Stimulated activated CD4-positive, alpha-beta T cell treated with anti-CD3 and anti-CD28 coated beads, Interleukin-15, amount 100 ng/mL, for 1 hour (primary cell): ENCODE measurements around the gene CRIP2.

Source experiments
- DNase-seq, 2 donors: peaks; one replicate each; pipeline ENCODE4 v3.0.0-alpha.2; 2020; ENCODE audit warnings: low read depth in 1 of 2, low spot score in 1 of 2

The CRIP2 gene

DNA sequence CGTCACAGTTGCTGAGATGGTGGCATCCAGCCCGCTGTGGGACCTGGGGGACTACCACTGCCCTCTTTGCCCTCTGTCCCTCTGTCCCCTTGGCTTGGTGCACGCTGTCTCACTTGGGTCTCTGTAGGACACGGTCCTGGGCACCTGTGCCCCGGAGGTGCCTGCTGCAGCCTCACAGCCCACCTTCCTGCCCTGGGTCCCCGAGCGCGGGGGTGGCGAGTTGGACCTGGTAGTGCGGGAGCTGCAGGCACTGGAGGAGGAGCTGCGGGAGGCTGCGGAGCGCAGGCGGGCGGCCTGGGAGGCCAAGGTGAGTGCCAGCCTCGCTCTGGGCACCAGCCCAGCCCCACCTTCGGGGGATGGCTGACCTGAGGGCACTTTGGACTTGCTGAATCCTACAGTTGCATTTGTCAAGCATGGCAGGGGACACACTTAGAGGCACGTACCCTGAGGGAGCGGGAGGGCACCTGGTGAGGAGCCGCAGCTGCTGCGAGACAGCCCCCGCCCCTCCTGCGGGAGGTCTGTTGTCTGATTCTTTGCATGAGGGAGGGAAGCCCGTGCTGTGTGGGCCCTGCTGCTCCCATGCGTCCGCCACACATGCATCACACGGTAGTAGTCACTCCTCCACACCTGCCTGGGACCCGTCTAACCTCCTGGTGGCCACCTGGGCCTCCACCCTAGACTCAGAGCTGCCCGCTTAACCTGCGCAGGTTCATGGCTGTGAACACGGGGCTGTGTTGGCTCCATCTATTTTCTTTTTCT is 23.2 kb downstream of the CRIP2 start:
- no peak for DNase-seq

DNA sequence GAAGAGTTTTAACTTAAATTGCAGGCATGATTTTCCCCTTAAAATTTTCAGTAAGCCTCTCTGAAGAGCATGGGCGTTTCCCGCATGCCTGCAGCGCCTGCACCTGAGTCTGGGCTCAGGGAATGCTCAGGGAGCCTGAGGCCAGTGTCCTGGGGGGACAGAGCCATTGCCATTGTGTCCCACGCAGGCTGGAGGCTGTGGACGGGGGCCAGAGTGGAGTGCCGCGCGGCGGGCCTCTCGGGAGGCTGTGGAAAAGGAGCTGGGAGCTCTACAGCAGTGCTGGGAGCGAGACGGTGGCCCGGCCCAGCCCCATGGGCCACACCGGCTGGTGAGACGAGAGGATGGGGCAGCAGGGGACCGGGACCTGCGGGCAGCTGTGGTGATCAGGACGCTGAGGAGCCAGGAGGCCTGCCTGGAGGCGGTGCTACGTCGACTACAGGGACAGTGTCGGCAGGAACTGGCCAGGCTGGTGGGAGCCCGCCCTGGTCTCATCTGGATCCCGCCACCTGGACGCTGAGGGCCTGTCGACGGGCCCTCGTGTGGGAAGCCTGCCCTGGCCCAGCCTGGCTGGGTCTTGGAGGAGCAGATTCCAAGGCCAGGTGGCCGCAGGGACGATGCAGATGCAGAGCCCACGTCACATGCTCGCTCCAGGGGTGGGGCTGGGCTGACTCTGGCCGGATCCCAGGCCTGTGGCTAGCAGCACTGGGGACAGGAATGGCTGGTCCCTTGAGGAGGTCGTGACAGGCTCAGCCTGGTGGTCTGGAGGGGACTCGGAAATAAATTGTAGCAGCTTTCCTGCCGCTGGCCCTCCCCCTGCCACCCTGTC is 24.0 kb downstream of the CRIP2 start:
- DNase-seq: no peak

DNA sequence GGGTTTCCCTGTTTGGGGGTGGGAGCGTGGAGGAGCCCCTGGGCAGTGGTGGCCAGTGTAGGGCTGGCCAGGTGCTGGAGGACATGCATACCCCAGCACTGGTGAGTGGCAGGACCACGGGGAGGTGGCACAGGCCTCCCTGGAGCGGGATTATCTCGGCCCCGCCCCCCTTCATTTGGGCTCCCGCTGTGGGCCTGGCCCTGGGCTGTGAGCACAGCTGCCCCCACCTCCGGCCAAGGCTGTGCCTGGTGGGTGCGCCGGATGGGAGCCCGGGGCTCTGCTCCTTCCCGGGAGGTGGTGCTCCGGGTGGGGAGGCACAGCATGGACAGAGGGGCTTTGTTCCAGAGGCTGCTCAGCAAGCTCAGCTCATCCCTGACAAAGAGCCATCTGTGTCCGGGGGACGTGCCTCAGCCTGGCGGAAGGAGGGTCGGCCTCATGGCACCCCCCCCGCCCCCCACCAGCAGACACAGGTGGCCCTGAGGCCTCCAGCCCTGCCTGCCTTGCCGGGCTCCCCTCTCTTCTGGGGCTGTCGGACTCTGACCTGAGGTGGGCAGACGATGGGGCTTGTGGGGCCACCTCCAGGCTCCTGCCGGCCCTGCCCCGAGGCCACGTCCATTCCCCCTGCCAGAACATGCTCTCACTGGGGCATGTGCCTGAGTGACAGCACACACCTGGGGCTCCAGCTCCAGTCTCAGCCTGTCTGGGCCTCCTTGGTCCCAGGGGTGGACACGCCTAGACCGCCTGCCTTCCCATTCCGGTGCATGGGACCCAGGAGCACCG is 24.8 kb downstream of the CRIP2 start:
- no peak for DNase-seq

DNA sequence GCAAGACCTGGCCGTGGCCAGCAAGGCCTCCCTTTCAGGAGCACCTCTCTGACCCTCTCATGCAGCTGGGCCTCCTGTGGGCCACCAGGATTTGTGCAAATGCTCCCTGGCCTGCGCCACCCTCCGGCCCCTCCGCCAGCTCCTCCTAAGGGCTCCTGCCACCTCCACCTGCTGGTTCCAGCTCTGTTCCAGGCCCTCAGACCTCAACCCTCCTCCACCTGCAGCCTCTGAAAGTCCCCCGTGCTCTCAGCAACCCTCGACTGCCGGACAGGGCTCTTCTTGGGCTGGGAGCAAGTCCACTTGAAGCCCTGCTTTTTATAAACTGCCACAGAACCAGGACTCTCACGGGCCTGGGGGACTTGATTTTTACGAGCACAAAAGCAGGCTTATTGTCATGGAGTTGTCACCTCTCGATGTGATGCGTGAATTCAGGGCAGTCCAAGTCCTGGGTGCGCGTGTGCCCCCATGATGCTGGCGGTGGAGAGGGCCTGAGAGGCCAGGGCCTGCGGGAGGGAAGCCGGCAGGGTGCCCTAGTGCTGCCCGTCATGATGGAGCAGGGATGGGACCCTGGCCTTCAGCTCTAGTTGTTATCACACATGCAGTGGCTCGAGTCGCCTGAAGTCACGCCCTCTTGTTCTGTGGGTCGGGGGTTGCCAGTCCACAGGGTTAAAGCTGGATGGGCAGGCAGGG is 25.6 kb downstream of the CRIP2 start:
- DNase-seq: no peak

DNA sequence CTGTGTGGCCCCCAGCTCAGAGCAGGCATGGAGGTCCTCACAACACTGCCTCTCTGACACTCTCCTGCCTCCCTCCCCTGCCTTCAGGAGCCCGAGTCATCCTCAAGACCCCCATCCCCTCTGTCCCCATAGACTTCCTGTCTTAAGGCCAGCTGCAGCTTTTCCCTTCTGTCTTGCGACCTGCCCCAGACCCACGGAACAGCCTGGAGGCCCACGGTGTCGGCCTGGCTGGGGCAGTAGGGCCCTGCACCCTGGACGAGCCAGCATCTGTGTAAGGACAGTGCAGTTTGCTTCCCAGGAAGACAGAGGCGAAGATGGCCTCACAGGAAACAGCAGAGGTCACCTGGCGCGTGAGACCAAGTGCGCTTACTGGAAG is 26.1 kb downstream of the CRIP2 start:
- DNase-seq: no peak

DNA sequence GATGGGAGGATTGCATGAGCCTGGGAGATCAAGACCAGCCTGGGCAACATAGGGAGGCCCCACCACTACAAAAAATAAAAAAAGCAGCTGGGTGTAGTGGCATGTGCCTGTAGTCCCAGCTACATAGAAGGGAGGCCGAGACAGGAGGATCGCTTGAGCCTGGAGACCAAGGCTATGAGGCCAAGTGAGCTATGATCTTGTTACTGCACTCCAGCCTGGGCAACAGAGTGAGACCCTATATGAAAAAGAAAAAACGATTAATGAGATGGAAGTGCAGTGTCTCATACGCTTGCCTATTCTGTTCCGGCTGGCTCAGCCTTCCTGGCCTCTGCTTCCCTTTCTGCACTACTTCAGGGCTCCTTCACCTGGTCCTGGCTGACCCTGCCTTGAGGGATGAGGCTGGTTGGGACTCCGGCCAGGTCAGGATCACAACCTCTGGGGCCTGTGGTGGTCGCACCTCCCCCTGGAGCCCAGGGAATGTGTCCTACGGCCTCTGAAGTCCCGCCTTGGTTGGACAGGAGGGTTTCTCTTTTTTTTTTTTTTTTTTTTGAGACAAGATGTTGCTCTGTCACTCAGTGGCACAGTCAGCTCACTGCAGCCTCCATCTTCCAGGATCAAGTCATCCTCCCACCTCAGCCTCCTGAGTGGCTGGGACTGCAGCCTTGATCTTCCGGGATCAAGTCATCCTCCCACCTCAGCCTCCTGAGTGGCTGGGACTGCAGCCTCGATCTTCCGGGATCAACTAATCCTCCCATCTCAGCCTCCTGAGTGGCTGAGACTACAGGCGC is 27.1 kb downstream of the CRIP2 start:
- DNase-seq: no peak

DNA sequence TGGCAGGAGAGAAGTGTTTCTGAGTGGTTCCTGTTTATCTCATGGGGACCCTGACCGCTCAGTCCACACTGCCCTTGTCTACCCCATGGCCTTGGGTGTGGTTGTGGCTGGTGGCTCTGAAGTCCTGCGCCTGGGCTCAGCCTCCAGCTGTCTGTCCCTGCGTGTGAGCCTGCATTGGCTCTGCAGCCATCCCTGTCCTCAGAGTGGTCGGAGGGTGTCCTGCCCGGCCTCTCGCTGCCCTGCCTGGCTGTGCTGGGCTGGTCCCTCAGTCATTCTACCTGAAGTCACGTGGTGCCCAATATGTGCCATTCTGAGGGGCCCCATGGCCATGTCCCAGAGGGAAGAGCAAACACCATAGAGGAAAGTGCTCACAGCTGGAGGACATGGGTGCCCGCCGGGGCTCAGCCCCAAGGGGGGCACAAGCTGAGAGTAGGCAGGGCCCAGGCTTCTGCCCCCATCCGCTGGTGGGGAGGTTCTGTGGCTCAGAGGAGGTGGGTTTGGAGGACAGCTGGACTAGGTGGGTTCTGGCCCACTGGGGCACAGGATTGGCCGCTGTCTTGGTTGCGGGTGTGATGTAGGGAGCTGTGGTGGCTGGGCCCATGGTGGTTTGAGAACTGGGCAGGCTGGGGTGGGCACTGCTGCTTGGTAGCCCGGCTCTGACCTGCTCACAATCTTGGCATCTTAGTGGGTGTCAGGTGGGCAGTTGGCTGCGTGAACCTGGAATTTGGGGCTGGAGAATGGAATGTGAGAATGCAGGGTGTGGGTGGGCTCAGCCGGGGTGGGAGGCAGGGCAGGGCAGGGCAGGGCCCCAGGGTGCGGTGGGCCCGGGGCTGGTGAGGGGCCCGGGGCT is 28.1 kb downstream of the CRIP2 start:
- DNase-seq: no peak

DNA sequence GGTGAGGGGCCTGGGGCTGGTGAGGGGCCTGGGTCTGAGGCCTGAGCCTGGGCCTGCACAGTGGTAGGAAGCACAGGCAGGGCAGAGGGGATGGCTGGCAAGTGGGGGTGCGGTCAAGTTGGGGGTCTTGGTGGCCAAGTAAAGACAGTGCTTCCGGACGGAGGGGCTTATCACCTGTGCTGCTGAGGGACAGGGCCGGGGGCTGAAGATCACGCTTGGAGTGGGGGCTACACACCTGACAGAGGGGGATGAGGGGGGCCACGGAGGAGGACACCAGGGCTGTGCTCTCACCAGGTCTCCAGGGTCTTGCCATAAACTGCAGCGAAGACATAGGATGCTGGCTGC is 28.6 kb downstream of the CRIP2 start:
- no peak for DNase-seq

DNA sequence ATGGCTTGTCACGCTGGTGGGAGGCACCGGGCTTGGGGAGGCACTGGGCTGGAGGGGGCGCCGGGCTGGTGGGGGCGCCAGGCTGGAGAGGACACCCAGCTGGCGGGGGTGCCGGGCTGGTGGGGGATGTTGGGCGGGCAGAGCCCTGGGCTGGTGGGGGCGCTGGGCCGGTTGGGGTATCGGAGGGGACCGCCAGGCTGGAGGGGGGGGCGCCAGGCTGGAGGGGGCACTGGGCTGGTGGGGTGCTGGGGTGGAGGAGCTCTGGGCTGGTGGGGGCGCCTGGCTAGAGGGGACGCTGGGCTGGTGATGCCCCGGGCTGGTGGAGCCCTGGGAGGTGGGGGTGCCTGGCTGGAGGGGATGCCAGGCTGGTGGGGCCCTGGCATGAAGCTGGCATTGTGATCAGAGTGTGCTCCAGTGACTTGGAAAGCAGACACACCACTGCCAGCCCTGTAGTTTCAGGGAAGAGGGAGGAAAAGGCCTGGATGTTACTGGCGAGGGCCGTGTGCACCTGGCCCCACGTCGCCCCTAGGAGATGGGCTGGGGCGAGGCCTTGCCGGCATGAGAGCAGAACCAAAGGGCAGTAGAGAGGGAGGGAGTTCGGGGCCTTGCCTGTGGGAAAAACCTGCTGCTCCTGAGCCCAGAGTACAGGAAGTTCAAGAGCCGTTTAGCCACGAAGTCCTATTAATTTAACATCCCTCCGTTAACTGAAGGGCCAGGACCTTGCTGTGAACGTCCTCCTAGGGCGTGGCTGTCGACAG is 29.5 kb downstream of the CRIP2 start:
- DNase-seq: no peak

DNA sequence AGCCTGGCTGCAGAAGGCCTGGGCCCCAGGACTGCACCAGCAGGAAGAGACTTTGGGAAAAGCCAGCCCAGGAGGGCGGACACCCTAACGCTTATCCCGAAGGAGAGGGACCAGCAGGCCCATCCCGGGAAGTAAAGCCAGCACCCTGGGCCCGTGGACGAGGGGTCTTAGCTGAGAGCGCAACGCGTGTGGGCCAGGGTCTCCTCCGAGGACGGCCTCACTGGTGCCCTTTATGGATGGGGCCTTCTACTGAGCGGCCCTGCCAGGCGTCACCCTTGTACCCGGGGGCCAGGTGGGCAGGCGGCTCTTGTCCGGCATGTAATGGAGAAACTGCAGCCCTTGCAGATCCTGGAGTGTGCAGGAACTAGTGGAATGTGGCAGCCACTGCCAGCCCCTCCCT is 30.5 kb downstream of the CRIP2 start:
- no peak for DNase-seq

DNA sequence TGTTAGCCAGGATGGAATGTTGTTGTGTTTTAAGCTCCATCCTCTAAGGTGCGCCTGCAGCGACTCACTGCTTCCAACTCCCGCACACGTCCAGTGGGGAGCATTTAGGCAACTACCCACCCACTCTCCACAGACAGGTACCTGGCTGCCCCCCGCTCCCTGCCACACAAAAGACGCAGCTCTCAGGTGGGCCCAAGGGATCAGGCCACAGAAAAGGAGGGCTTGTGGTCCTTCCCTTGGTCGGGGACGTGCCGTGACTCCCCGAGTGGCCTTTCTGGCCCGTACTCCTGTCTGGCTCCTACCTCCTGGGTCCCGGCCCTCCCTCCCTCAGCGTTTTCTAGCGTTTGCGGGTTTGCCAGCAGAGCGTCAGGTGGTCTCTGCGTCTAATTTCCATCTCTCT is 32.6 kb downstream of the CRIP2 start:
- DNase-seq: no peak

DNA sequence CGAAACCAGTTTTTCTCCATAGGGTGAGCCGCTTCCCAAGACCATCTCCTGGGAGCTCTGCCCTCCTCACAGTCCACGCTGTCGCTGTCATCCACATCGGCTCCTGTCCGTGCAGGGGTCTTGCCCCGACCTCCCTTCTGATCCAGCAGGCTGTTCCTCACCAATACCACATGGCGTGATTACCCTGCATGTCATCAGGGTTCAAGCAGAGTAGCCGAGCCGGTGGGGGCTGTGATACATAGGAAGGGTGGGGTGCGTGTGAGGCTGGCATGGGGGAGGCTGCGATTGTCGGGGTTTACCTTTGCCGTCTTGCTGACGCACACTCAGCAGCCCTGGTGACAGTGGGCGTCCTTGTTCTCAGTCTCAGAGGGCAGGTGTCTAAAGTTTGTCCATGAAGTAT is 33.4 kb downstream of the CRIP2 start:
- DNase-seq: no peak

DNA sequence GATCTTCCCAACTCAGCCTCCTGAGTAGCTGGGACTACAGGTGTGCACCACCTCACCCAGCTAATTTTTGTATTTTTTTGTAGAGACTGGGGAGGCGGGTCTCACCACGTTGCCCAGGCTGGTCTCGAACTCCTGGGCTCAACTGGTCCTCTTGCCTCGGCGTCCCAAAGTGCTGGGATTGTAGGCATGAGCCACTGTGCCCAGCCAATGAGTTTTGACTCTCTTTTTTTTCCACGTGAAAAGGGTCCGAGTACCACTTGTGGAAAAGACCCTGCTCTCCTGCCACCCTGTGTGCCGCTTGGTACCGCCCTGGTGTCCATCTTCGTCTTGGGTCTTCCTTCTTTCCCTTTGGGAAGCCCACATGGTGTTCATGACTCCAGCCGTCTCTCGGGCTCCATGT is 34.0 kb downstream of the CRIP2 start:
- no peak for DNase-seq

DNA sequence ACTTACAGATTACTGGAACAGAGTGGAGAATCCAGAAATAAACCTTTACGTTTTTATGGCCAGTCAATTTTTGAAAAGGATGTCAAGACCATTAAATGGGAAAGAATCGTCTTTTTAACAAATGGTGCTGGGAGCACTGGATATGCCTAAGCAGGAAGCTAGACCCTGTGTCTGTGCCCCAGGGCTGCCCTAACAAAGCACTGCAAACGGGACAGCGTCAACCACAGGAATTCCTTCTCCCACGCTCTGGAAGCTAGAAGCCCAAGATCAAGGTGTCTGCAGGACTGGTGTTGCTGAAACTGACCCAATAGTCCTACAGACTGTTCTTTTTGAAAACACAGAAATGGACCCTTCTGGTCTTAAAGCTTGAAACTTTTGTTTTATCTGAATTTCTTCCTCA is 42.5 kb downstream of the CRIP2 start:
- DNase-seq: no peak

DNA sequence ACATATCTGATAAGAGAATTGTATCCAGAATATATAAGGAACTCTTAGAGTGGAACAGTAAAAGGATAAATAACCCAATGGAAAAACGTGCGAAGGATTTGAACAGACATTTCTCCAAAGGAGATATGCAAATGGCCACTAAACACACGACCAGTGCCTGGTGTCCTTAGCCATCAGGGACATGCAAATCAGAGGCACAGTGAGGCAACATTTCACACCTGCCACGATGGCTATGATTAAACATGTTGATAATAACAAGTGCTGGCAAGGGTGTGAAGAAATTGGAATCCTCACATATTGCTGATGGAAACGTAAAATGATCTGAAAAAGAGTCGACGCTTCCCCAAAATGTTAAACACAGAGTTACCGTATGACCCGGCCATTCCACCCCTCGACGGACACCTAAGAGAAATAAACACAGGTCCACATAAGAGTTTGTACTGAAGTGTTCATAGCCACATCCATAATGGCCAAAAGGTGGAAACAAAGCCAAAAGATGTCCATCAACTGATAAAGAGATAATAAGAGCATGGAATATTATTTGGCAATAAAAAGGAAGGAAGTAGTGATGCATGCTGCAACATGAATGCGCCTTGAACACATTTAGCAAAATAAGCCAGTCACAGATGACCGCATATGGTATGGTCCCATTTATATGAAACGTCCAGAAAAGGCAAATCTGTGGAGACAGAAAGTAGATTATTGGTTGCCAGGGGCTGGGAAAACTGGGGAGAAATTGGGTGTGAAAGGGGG is 45.5 kb downstream of the CRIP2 start:
- no peak for DNase-seq

DNA sequence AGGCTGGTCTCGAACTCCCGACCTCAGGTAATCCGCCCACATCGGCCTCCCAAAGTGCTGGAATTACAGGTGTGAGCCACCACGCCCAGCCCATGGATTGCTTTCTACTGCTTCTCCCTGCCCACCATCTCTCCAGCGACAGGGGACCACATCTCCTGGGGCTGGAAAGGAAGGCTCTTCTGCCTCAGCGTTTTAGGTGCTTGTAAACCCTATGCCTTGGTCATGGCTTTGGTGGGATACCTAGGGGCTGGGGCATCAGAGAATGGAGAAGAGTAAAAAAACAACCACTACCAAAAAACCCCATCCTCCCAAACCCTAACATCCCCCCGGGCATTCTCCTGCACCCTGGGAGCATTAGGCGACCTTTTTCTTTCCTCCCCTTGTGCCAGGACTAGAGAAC is 50.7 kb downstream of the CRIP2 start:
- no peak for DNase-seq

DNA sequence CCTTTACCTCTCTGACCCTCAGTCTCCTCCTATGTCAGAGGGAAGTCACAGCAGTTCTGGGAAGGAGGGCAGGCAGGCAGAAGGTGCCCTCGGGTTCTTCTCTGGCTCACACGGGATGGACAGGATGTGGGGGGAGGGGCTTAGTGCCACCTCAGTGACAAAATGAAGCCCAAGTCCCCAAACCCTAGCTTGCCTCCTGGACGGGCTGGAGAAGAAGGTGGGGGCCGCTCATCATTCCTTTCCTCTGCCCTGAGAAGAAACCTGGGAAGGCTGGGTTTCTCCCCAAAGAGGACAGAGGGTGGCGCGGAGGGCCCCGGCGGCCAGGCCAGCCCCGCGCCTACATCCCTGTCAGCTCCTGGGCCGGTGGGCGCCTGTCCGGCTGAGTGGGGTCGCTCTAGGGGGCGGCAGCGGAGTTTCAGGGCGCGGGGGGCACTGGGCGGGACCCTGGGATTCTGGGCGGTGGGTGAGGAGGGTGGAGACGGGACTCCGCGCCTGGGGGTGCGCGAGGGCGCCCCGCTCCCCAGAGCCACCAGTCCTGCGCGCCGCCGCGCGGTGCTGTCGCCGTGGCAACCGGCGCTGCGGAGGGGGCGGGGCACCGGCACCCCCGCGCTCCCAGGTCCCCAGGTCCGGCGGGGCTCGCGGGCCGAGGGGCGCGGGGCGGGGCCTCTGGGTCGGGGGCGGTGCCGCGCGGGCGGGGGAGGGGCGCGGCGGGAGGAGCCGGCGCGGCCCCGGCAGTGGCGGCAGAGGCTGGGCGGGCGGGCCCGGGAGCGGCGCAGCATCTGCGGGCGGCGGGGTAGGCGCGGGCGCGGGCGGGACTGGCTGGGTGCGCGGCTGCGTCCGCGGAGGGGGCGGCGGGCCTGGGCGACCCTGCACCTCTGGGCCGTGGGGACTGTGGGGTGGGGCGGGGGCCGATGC is 51.5 kb downstream of the CRIP2 start, which contains the start of gene TMEM121:
TSS of gene TMEM121 (plus strand) at position 723 of the 915 bp plus-strand sequence. CDS start 2,252 bp downstream, outside the sequence.
- no peak for DNase-seq
